Stimulated activated CD4-positive, alpha-beta T cell treated with anti-CD3 and anti-CD28 coated beads, Interleukin-15, amount 100 ng/mL, for 24 hours (primary cell): ENCODE data around the gene PDE4A.
A peak's percentile ranks its signal among the peaks of the same experiment; 100 is the strongest.
"Not testable (repeated sequence)": the region's sequence is repeated elsewhere in the genome, so short reads cannot be mapped to it uniquely, and the experiment has no call there.

Source experiments
- DNase-seq: peaks from one replicate; pipeline ENCODE4 v3.0.0-alpha.2; 2020

Gene PDE4A

GRCh38 chr19:10430505-10431253, 10.3 kb downstream of the PDE4A start:
- DNase-seq, result peak; percentile 21

- peak; percentile 51 for DNase-seq
Measured at GRCh38 chr19:10431254-10431942, 11.1 kb downstream of the PDE4A start.

- DNase-seq, result peak; percentile 66
Measured at GRCh38 chr19:10431943-10432735, 11.8 kb downstream of the PDE4A start.

DNA sequence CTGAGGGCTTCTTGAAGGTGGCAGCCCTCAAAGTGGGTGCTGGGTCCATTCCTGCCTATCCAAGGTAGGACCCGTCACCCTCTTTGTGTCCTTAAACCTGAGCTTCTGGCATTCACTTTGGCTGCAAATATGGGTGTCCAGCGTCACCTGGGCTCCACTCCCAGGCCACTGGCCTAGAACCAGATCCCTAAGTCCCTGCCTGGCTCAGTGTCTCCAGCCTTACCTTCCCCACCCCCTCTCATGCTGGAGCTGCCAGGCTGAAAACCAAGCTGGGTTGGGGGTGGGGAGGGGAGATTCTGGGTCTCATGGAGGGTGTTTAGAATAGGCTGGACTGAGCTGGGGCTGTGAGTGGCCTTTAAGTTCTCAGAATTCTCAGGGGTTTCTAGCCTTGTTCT, 12.4 kb downstream of the PDE4A start:
- no peak for DNase-seq

GRCh38 chr19:10433131-10433536, 12.8 kb downstream of the PDE4A start:
- DNase-seq, result no peak

DNA sequence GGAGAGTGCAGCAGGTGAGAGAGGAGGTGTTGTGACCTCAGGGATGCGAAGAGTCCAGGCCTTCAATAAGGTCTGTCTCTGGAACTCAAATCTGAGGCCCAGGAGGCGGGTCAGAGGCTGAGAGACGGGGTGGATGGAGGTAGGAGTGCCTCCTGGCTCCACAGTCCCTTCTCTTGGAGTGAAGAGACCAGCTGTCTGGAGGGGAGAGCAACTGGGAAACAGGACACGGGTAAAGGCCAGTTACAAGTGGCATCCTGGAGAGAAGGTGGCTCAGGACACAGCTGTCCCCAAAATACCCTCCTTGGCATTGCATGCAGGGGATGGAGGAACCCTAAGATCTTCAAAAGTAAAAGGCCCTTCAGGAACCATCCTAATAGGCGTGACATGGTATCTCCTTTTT, 19.2 kb downstream of the PDE4A start:
- no peak for DNase-seq

DNA sequence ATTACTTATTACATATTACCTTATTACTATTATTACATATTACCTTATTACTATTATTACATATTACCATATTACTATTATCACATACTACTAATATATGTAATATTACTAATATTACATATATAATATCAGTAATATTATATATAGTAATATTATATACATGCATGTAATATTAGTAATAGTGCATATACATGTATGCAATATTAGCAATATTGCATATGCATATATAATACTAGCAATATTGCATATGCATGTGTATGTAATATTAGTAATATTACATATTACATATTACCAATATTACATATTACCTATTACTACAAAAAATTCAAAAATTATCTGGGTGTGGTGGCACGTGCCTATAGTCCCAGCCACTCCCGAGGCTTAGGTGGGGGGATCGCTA, 22.4 kb downstream of the PDE4A start:
- DNase-seq, result no peak

GRCh38 chr19:10449037-10449436, 28.7 kb downstream of the PDE4A start:
- DNase-seq, result no peak

- no peak for DNase-seq
Measured at GRCh38 chr19:10450191-10450852, 30.0 kb downstream of the PDE4A start.

GRCh38 chr19:10450853-10451609, 30.7 kb downstream of the PDE4A start:
- peak; percentile 32 for DNase-seq

GRCh38 chr19:10452726-10453618, 32.6 kb downstream of the PDE4A start:
- DNase-seq, result no peak

DNA sequence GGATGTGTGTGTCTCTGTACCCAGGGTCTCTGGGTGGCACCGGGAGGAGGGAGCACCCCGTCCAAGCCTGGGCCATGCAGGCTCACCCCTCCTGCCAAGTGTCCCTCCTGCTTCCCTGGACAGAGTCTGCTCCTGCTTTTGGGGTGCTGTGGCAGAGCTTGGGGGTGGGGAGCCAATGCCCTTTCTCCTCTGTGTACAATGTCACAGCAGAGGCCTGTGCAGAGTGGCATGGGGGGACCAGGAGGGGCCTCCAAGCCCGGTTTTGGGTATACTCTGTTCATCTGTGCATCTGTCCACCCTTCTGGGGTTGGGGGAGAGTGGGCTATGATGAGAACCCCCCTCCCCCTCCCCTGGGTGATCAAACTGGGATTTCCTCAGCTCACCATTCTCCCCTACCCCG, 33.5 kb downstream of the PDE4A start:
- no peak for DNase-seq

DNA sequence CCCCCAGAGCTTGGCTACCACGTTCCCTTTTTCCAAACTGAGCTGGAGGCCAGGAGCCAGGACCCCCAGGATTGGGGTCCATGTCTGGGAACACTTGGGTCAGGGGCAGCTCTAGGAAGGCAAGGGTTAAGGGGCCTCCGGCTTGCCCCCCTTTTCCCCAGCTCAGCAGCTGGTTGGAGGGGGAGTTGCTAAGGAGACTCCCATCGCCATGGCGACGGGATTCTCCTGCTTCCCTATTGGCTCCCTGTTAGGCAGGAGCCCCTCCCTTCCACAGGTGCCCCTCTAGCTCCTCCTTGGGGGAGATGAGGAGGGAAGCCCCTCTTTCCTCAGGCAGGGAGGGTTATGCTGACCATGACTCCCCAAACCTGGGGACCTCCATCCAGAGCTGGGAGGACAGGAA, 33.9 kb downstream of the PDE4A start:
- DNase-seq, result no peak

DNA sequence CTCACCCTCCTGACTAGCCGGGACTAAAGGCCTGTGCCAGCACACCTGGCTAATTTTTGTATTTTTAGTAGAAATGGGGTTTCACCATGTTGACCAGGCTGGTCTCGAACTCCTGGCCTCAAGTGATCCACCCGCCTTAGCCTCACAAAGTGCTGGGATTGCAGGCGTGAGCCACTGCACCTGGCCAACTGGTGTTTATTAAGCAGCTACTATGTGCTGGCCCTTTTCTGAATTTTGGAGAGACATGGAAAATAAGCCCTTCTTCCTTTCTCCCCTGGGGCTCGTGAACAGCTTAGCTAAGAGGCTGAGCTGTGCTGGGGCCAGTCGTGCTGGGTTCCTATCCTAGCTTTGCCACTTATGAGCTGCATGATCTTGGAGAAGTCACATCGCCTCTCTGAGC, 38.4 kb downstream of the PDE4A start:
- not testable (repeated sequence) for DNase-seq

GRCh38 chr19:10460714-10461046, 40.3 kb downstream of the PDE4A start:
- no peak for DNase-seq

GRCh38 chr19:10461047-10461949, 41.0 kb downstream of the PDE4A start:
- DNase-seq, result peak; percentile 91

DNA sequence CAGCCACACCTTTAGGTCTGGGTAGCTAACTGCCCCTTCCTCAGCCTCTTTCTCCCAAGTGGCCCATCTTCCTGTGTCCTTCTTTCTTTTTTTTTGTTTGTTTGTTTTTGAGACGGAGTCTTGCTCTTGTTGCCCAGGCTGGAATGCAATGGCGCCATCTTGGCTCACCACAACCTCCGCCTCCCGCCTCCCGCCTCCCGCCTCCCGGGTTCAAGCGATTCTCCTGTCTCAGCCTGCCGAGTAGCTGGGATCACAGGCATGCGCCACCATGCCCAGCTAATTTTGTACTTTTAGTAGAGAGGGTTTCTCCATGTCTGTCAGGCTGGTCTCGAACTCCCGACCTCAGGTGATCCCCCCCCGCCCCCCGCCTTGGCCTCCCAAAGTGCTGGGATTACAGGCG, 41.7 kb downstream of the PDE4A start:
- DNase-seq, result not testable (repeated sequence)

- no peak for DNase-seq
Measured at GRCh38 chr19:10462557-10462956, 42.2 kb downstream of the PDE4A start.

GRCh38 chr19:10464456-10464855, 44.1 kb downstream of the PDE4A start:
- DNase-seq, result no peak

GRCh38 chr19:10467104-10467706, 46.9 kb downstream of the PDE4A start:
- no peak for DNase-seq
